ENCODE results near the gene CALCOCO2.

- TF ChIP-seq CTCF (IDR thresholded peaks at IDR 0.05) (no peak), POLR2A (IDR thresholded peaks at IDR 0.05) (no peak)
Measured at GRCh38 chr17:48787828-48788227, 43.0 kb upstream of the CALCOCO2 start.

Data from heart left ventricle (tissue), 13 donors.